Vagina (tissue), 2 donors: ENCODE results near the gene EIF2B5. TPM values are rescaled to one million over a fixed set of nuclear protein-coding genes. Genes with fewer than 3 reads are reported as not detected.

ENCODE experiments used
- DNase-seq, 2 donors: peaks; one replicate each; pipeline ENCODE4 v3.0.0-alpha.2; 2017; ENCODE audit errors: extremely low spot score in 2 of 2
- H3K27ac ChIP-seq: fragments of 200-600 bp; sonication (generic); one replicate; pipeline ENCODE4 v1.5.1; 2019
- H3K27me3 ChIP-seq: fragments of 200-600 bp; sonication (generic); one replicate; pipeline ENCODE4 v1.5.1; 2019
- H3K36me3 ChIP-seq, 2 donors: fragments of 200-600 bp; sonication (generic); one replicate each; pipeline ENCODE4 v1.5.1; 2017 to 2019
- H3K4me1 ChIP-seq: fragments of 200-600 bp; sonication (generic); one replicate; pipeline ENCODE4 v1.5.1; 2019
- H3K4me3 ChIP-seq, 2 donors: fragments of 200-600 bp; sonication (generic); 1 replicate in 1 of 2; 2 replicates in 1 of 2; pipeline ENCODE4 v1.5.1; 2016 to 2019
- H3K9me3 ChIP-seq: fragments of 200-600 bp; sonication (generic); one replicate; pipeline ENCODE4 v1.5.1; 2019
- CTCF ChIP-seq, 3 experiments: fragments of 450-650 bp in 2 of 3; fragments of 200-600 bp in 1 of 3; sonication (generic) in 1 of 3; IDR thresholded peaks; one replicate each; pipeline ENCODE4 v1.5.1; 2017 to 2019; ENCODE audit warnings: antibody characterized with exemption in 3 of 3, mild to moderate bottlenecking in 2 of 3, moderate library complexity in 2 of 3
- POLR2A ChIP-seq, 2 donors: fragments of 450-650 bp; IDR thresholded peaks; one replicate each; pipeline ENCODE4 v1.6.1; 2017; ENCODE audit warnings: antibody characterized with exemption in 2 of 2, mild to moderate bottlenecking in 2 of 2, moderate library complexity in 2 of 2
- POLR2AphosphoS5 ChIP-seq, 2 donors: sonication (generic); formaldehyde crosslinking; IDR thresholded peaks; one replicate each; pipeline ENCODE4 v1.9.0; 2017; ENCODE audit warnings: antibody characterized with exemption in 2 of 2, mild to moderate bottlenecking in 2 of 2, low read depth in 1 of 2; ENCODE audit not compliant: insufficient read depth in 1 of 2
- intact Hi-C: fragments of 100-400 bp; cut with DNase I; formaldehyde crosslinking; loops from one replicate; pipeline ENCODE4 v1.15.1; 2023
- total RNA-seq: library from RNA; depleted of rRNA; stranded (reverse); fragments of >200 nt; gene quantifications from one replicate; pipeline ENCODE4 v1.2.3, GENCODE V29; 2016

EIF2B5 gene
- total RNA-seq, 1 donor from 2014 or later, result 30.2 TPM

GRCh38 chr3:184184546-184185230 is 49.5 kb downstream of the EIF2B5 start:
- intact Hi-C loops, result loop anchor here (5.0 to 10.0 kb wide), 2 partner anchors 47 to 150 kb away; partner anchors contain the start of genes EIF2B5 and FAM131A
- H3K36me3 ChIP-seq, result peaks cover 0 to 58% of the 10 kb centered on the region in 2 donors

GRCh38 chr3:184185461-184186183 is 50.5 kb downstream of the EIF2B5 start:
- Histone ChIP-seq H3K36me3 (peaks cover 0 to 58% of the 10 kb centered on the region in 2 donors), H3K4me3 (peak overlapping the region; percentile 97 to 98), H3K27me3 (no peaks in the 10 kb centered on the region), H3K27ac (peak overlapping the region; percentile 74), H3K4me1 (peaks cover 33% of the 10 kb centered on the region), H3K9me3 (no peaks in the 10 kb centered on the region)
- intact Hi-C loops, result loop anchor here (5.0 to 10.0 kb wide), 2 partner anchors 48 to 149 kb away; partner anchors contain the start of genes EIF2B5 and FAM131A
- TF ChIP-seq CTCF (IDR thresholded peaks at IDR 0.05) (no peak), POLR2AphosphoS5 (IDR thresholded peaks at IDR 0.05; ENCODE audit: insufficient read depth in 1 of 2, low read depth in 1 of 2) (peak in 1 of 2 donors; percentile 99)
- DNase-seq, result peak; percentile 99 to 100

More at GRCh38 chr3:184184546-184185230, 49.5 kb downstream of the EIF2B5 start:
- DNase-seq, result no peak
- Histone ChIP-seq H3K9me3 (no peaks in the 10 kb centered on the region), H3K27me3 (no peaks in the 10 kb centered on the region), H3K27ac (peak overlapping the region; percentile 74), H3K4me1 (peaks cover 33% of the 10 kb centered on the region), H3K4me3 (no peak overlapping the region)
- TF ChIP-seq POLR2A (IDR thresholded peaks at IDR 0.05) (no peak), CTCF (IDR thresholded peaks at IDR 0.05) (no peak), POLR2AphosphoS5 (IDR thresholded peaks at IDR 0.05; ENCODE audit: insufficient read depth in 1 of 2, low read depth in 1 of 2) (no peak)

GRCh38 chr3:184186184-184186901 is 51.2 kb downstream of the EIF2B5 start, which contains the start of gene ABCF3:
ABCF3 (plus strand) TSS chr3:184186199; CDS start chr3:184186208, 9 bp downstream.
- H3K36me3 ChIP-seq, result peaks cover 0 to 58% of the 10 kb centered on the region in 2 donors

GRCh38 chr3:184186902-184187207 is 51.7 kb downstream of the EIF2B5 start:
- Histone ChIP-seq H3K27me3 (no peaks in the 10 kb centered on the region), H3K27ac (peak overlapping the region; percentile 71), H3K4me3 (peak overlapping the region; percentile 97 to 98), H3K36me3 (peaks cover 0 to 58% of the 10 kb centered on the region in 2 donors), H3K4me1 (peaks cover 33% of the 10 kb centered on the region), H3K9me3 (no peaks in the 10 kb centered on the region)
- intact Hi-C loops, result loop anchor here (5.0 to 10.0 kb wide), 2 partner anchors 50 to 148 kb away; partner anchors contain the start of genes EIF2B5 and FAM131A
- TF ChIP-seq CTCF (IDR thresholded peaks at IDR 0.05), result no peak
- TF ChIP-seq POLR2AphosphoS5 (IDR thresholded peaks at IDR 0.05; ENCODE audit: insufficient read depth in 1 of 2, low read depth in 1 of 2), result no peak
- TF ChIP-seq POLR2A (IDR thresholded peaks at IDR 0.05), result no peak
- no peak for DNase-seq

More at GRCh38 chr3:184186184-184186901, 51.2 kb downstream of the EIF2B5 start, which contains the start of gene ABCF3:
- Histone ChIP-seq H3K4me1 (peaks cover 33% of the 10 kb centered on the region), H3K9me3 (no peaks in the 10 kb centered on the region), H3K27me3 (no peaks in the 10 kb centered on the region), H3K27ac (peak within 1 kb of the TSS; percentile 74), H3K4me3 (peak within 1 kb of the TSS; percentile 97 to 98)
- no peak for TF ChIP-seq CTCF (IDR thresholded peaks at IDR 0.05)
- TF ChIP-seq POLR2AphosphoS5 (IDR thresholded peaks at IDR 0.05; ENCODE audit: insufficient read depth in 1 of 2, low read depth in 1 of 2), result peak; percentile 1 to 92
- peak in 1 of 2 donors; percentile 72 for TF ChIP-seq POLR2A (IDR thresholded peaks at IDR 0.05)
- intact Hi-C loops, result loop anchor here (5.0 to 10.0 kb wide), 2 partner anchors 49 to 148 kb away; partner anchors contain the start of genes EIF2B5 and FAM131A
- peak in 1 of 2 donors; percentile 90 for DNase-seq
